Ishikawa (cell line): ENCODE measurements around the gene CCDC50.

Source experiments
- CEBPB ChIP-seq: IDR thresholded peaks from 2 replicates; pipeline ENCODE4 v1.6.1; 2012
- CREB1 ChIP-seq: IDR thresholded peaks from 2 replicates; pipeline ENCODE4 v1.6.1; 2012; ENCODE audit warnings: low read depth
- EGR1 ChIP-seq: IDR thresholded peaks from 2 replicates; pipeline ENCODE4 v1.6.1; 2012
- EP300 ChIP-seq: IDR thresholded peaks from 2 replicates; pipeline ENCODE4 v1.6.1; 2012; ENCODE audit warnings: borderline replicate concordance
- FOXM1 ChIP-seq: IDR thresholded peaks from 2 replicates; pipeline ENCODE4 v1.6.1; 2012; ENCODE audit warnings: low read depth, borderline replicate concordance
- NFIC ChIP-seq: IDR thresholded peaks from 2 replicates; pipeline ENCODE4 v1.6.1; 2012
- RAD21 ChIP-seq: IDR thresholded peaks from 2 replicates; pipeline ENCODE4 v1.6.1; 2012; ENCODE audit warnings: low read depth
- TAF1 ChIP-seq: IDR thresholded peaks from 2 replicates; pipeline ENCODE4 v1.6.1; 2012; ENCODE audit warnings: low read depth, mild to moderate bottlenecking
- TCF12 ChIP-seq: IDR thresholded peaks from 2 replicates; pipeline ENCODE4 v1.6.1; 2012; ENCODE audit warnings: low read depth
- TEAD4 ChIP-seq: IDR thresholded peaks from 2 replicates; pipeline ENCODE4 v1.6.1; 2012
- USF1 ChIP-seq: IDR thresholded peaks from 2 replicates; pipeline ENCODE4 v1.6.1; 2012
- YY1 ChIP-seq: IDR thresholded peaks from 2 replicates; pipeline ENCODE4 v1.6.1; 2012; ENCODE audit warnings: low read depth
- ZBTB7A ChIP-seq: IDR thresholded peaks from 2 replicates; pipeline ENCODE4 v1.6.1; 2012; ENCODE audit warnings: low read depth
- TF ChIP-seq, protein P1 (sequence below): IDR thresholded peaks from 2 replicates; pipeline ENCODE4 v1.6.1; 2012; ENCODE audit warnings: low read depth, mild to moderate bottlenecking
- TF ChIP-seq, protein P2 (sequence below): IDR thresholded peaks from 2 replicates; pipeline ENCODE4 v1.6.1; 2012

Gene CCDC50

GRCh38 chr3:191306428-191306827, 22.8 kb upstream of the CCDC50 start:
- no peak for TF ChIP-seq RAD21
- no peak for TF ChIP-seq FOXM1
- TF ChIP-seq TAF1: no peak
- no peak for TF ChIP-seq EP300
- no peak for TF ChIP-seq YY1
- TF ChIP-seq CEBPB: no peak
- no peak for TF ChIP-seq CREB1
- no peak for TF ChIP-seq ZBTB7A
- TF ChIP-seq EGR1: no peak
- no peak for TF ChIP-seq USF1
- TF ChIP-seq NFIC: no peak
- TF ChIP-seq, protein P1, sequence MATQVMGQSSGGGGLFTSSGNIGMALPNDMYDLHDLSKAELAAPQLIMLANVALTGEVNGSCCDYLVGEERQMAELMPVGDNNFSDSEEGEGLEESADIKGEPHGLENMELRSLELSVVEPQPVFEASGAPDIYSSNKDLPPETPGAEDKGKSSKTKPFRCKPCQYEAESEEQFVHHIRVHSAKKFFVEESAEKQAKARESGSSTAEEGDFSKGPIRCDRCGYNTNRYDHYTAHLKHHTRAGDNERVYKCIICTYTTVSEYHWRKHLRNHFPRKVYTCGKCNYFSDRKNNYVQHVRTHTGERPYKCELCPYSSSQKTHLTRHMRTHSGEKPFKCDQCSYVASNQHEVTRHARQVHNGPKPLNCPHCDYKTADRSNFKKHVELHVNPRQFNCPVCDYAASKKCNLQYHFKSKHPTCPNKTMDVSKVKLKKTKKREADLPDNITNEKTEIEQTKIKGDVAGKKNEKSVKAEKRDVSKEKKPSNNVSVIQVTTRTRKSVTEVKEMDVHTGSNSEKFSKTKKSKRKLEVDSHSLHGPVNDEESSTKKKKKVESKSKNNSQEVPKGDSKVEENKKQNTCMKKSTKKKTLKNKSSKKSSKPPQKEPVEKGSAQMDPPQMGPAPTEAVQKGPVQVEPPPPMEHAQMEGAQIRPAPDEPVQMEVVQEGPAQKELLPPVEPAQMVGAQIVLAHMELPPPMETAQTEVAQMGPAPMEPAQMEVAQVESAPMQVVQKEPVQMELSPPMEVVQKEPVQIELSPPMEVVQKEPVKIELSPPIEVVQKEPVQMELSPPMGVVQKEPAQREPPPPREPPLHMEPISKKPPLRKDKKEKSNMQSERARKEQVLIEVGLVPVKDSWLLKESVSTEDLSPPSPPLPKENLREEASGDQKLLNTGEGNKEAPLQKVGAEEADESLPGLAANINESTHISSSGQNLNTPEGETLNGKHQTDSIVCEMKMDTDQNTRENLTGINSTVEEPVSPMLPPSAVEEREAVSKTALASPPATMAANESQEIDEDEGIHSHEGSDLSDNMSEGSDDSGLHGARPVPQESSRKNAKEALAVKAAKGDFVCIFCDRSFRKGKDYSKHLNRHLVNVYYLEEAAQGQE: no peak
- TF ChIP-seq TCF12: no peak
- TF ChIP-seq, protein P2, sequence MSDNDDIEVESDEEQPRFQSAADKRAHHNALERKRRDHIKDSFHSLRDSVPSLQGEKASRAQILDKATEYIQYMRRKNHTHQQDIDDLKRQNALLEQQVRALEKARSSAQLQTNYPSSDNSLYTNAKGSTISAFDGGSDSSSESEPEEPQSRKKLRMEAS: no peak

GRCh38 chr3:191307341-191307740, 21.9 kb upstream of the CCDC50 start:
- TF ChIP-seq TEAD4: no peak
- TF ChIP-seq CREB1: no peak
- no peak for TF ChIP-seq RAD21
- TF ChIP-seq EGR1: no peak
- TF ChIP-seq, protein P2: no peak

DNA sequence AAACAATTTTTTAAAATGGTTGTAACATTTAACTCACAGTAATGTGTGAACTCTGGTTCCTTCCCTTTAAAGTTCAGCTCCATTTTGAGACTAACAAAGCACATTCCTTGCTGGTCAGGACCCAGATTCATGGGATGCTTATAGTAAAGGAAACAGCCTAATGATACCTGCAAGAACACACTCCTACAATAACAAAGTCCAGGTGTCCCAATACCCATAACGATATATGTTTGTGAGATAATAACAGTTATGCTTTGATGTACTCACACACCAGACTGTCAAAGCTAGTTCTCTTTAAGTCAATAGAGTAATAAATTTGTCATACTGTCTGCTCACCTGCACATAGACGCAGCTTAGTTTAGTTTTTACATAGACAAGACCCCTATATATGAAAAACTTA, 15.9 kb upstream of the CCDC50 start:
- TF ChIP-seq TEAD4: no peak
- no peak for TF ChIP-seq CREB1
- TF ChIP-seq CEBPB: no peak
- TF ChIP-seq YY1: no peak
- no peak for TF ChIP-seq FOXM1

DNA sequence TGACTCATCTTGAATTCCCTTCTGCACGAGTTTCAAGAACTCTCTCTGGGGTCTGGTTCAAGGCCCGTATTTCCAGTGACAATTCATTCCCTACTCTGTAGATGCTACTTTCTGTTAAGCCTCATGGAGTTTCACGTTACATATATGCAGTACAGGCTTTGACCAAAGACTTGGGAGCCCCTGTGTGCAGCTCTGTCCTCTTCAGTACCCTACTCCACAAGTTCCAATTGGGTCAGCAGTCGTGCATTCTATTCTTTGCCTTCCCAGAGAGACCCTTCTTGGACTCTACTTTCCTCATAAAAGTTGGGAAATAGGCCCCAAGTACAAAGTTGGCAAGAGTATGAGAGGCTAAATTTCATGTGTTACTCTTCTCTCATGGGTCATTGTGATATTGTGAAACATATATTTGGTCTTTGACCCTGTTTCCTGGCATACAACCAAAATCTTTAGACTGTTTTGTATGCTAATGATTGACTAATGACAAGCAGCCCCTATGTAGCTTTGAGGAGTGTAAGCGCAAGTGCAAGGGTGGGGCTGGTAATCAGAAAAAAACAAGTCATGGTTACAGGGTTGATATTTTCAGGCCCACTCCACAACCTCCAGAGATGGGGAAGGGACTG, 15.0 kb upstream of the CCDC50 start:
- TF ChIP-seq YY1: no peak
- TF ChIP-seq TEAD4: no peak
- no peak for TF ChIP-seq USF1
- no peak for TF ChIP-seq CREB1
- TF ChIP-seq CEBPB: no peak
- TF ChIP-seq TAF1: no peak
- TF ChIP-seq ZBTB7A: no peak
- TF ChIP-seq NFIC: no peak
- TF ChIP-seq RAD21: no peak
- TF ChIP-seq, protein P2: no peak
- no peak for TF ChIP-seq EGR1
- TF ChIP-seq TCF12: no peak
- TF ChIP-seq EP300: no peak
- TF ChIP-seq, protein P1: no peak

DNA sequence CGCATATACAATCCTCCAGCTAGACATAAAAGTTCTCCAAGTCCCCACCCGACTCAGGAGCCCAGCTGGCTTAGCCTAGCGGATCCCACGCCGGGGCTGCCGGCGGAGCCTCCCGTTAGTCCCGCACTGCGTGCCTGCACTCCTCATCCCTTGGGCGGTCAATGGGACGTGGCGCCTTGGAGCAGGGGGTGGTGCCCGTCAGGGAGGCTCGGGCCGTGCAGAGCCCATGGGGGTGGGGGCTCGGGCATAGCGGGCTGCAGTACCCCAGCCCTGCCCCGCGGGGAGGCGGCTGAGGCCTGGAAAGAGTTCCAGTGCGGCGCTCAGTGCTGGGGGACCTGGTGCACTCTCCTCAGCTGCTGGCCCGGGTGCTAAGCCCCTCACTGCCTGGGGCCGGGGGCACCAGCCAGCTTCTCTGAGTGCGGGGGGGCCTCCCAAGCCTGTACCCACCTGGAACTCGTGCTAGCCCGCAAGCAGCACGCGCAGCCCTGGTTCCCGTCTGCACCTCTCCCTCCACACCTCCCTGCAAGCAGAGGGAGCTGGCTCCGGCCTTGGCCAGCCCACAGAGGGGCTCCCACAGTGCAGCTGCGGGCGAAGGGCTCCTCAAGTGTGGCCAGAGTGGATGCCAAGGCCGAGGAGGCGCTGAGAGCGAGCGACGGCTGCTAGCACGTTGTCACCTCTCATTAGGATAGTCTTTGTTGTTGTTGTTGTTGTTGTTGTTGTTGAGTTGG, 12.2 kb upstream of the CCDC50 start:
- no peak for TF ChIP-seq TEAD4
- TF ChIP-seq USF1: no peak
- no peak for TF ChIP-seq CREB1
- no peak for TF ChIP-seq EGR1
- TF ChIP-seq YY1: no peak
- TF ChIP-seq EP300: no peak
- TF ChIP-seq FOXM1: no peak
- no peak for TF ChIP-seq CEBPB
- TF ChIP-seq RAD21: no peak
- TF ChIP-seq, protein P1: no peak
